ENCODE results near the gene POU1F1.

POU1F1 gene

GRCh38 chr3:87227104-87227834, 49.1 kb downstream of the POU1F1 start, which contains the start of gene CHMP2B:
CHMP2B (plus strand) TSS chr3:87227309; CDS start chr3:87227523, 214 bp downstream.
- peak within 1 kb of the TSS; percentile 57 for H3K27ac ChIP-seq (ENCODE audit: extremely low read depth, low read depth, low read length)
- peak within 1 kb of the TSS; percentile 98 for H3K4me3 ChIP-seq (ENCODE audit: low read depth, low read length)
- no peaks in the 10 kb centered on the region for H3K9me3 ChIP-seq (ENCODE audit: control insufficient read depth, insufficient read depth, low read depth, low read length)
- ChIA-PET POLR2A (interaction anchor here (0.7 kb wide), 1 partner anchor 922 kb away, joined by 3 read pairs; the partner anchor contains the start of gene C3orf38), CTCF (interaction anchor here (0.6 to 1.3 kb wide), 3 partner anchors 59 to 597 kb away, joined by 3 to 6 read pairs (median 4); no protein-coding TSS in a partner anchor)
- peaks cover 0 to 2% of the 10 kb centered on the region in 2 experiments; a peak in 1 of 3 replicates for H3K36me3 ChIP-seq (ENCODE audit: control insufficient read depth in 2 of 2, insufficient read depth in 1 of 2, low read length in 2 of 2)
- H3K4me1 ChIP-seq (ENCODE audit: control insufficient read depth, insufficient read depth, low read length) = no peaks in the 10 kb centered on the region
- TF ChIP-seq OSR2 (tag by site-specific recombination; IDR thresholded peaks at IDR 0.05) (no peak), ZSCAN30 (tag by site-specific recombination; IDR thresholded peaks at IDR 0.05) (0 out of 2 replicates have a peak, but pooled peaks have one; percentile 5), ZNF571 (tag by site-specific recombination; IDR thresholded peaks at IDR 0.05) (no peak), ZNF19 (tag by site-specific recombination; IDR thresholded peaks at IDR 0.05; ENCODE audit: low read depth) (no peak), ZNF335 (tag by site-specific recombination; conservative IDR thresholded peaks at IDR 0.05) (peak; percentile 85), ZNF701 (tag by site-specific recombination; IDR thresholded peaks at IDR 0.05) (no peak), ZNF580 (tag by site-specific recombination; IDR thresholded peaks at IDR 0.05) (no peak), ZNF645 (tag by site-specific recombination; IDR thresholded peaks at IDR 0.05) (no peak), ZBTB26 (tag by site-specific recombination; optimal IDR thresholded peaks at IDR 0.05) (peak; percentile 45), PRDM6 (tag by site-specific recombination; IDR thresholded peaks at IDR 0.05) (no peak), ZNF175 (tag by site-specific recombination; IDR thresholded peaks at IDR 0.05) (no peak), ZNF837 (tag by site-specific recombination; IDR thresholded peaks at IDR 0.05) (no peak), ZNF37A (tag by site-specific recombination; IDR thresholded peaks at IDR 0.05) (no peak), ZSCAN4 (tag by site-specific recombination; IDR thresholded peaks at IDR 0.05) (no peak), ZNF558 (tag by site-specific recombination; IDR thresholded peaks at IDR 0.05) (no peak), ZBTB7A (tag by site-specific recombination; IDR thresholded peaks at IDR 0.05; ENCODE audit: low read depth) (no peak), MZF1 (tag by site-specific recombination; IDR thresholded peaks at IDR 0.05; ENCODE audit: borderline replicate concordance) (no peak), ZNF302 (tag by site-specific recombination; IDR thresholded peaks at IDR 0.05; ENCODE audit: low read depth) (no peak), BCL11A (tag by site-specific recombination; IDR thresholded peaks at IDR 0.05; ENCODE audit: low read depth) (no peak), ZNF555 (tag by site-specific recombination; conservative IDR thresholded peaks at IDR 0.05) (no peak), ZNF518A (tag by site-specific recombination; conservative IDR thresholded peaks at IDR 0.05; ENCODE audit: low read depth) (no peak), ZSCAN23 (tag by site-specific recombination; IDR thresholded peaks at IDR 0.05) (no peak), ZNF132 (tag by site-specific recombination; IDR thresholded peaks at IDR 0.05; ENCODE audit: borderline replicate concordance) (no peak), ZNF692 (tag by site-specific recombination; IDR thresholded peaks at IDR 0.05) (0 out of 2 replicates have a peak, but pooled peaks have one; percentile 13), PRDM1 (tag by site-specific recombination; IDR thresholded peaks at IDR 0.05) (no peak)

Measured in HEK293 (cell line).